Common myeloid progenitor, CD34-positive (primary cell): Measurements from ENCODE around the gene MPDZ.

ENCODE experiments used
- CTCF ChIA-PET: fragments of 350-600 bp; sonication (Branson Sonifier 250); formaldehyde crosslinking; loops from one replicate; lab custom pipeline; 2021; ENCODE audit warnings: antibody characterized with exemption; lab: Charles Lee
- POLR2A ChIA-PET: fragments of 350-600 bp; sonication (Branson Sonifier 250); formaldehyde crosslinking; loops from one replicate; lab custom pipeline; 2021; ENCODE audit warnings: antibody characterized with exemption; lab: Charles Lee
- DNase-seq, 3 donors: peaks; one replicate each; pipeline versions ENCODE4 v3.0.0 to v3.0.0-alpha.2; 2013
- H3K27ac ChIP-seq, 2 experiments: 1 replicate in 1 of 2; 2 replicates in 1 of 2; pipeline ENCODE4 v1.7.0; 2013; ENCODE audit warnings: inconsistent platforms in 2 of 2, low read length in 2 of 2, mild to moderate bottlenecking in 2 of 2, low read depth in 1 of 2, moderate library complexity in 1 of 2; ENCODE audit not compliant: severe bottlenecking in 2 of 2, insufficient read depth in 1 of 2, poor library complexity in 1 of 2
- H3K27me3 ChIP-seq, 5 experiments: replicated peaks in 2 of 5; 1 replicate in 3 of 5; 2 replicates in 2 of 5; pipeline versions ENCODE4 v1.6.1 to v1.7.0; 2013; ENCODE audit warnings: low read length in 4 of 5, mild to moderate bottlenecking in 2 of 5, moderate library complexity in 2 of 5, inconsistent platforms in 1 of 5; ENCODE audit not compliant: insufficient read depth in 5 of 5, control insufficient read depth in 4 of 5
- H3K36me3 ChIP-seq, 4 experiments: 1 replicate in 2 of 4; 2 replicates in 2 of 4; pipeline versions ENCODE4 v1.6.1 to v1.7.0; 2013; ENCODE audit warnings: low read length in 3 of 4, control low read depth in 1 of 4, mild to moderate bottlenecking in 1 of 4; ENCODE audit not compliant: control insufficient read depth in 4 of 4, insufficient read depth in 4 of 4
- H3K4me1 ChIP-seq, 4 experiments: 1 replicate in 3 of 4; 2 replicates in 1 of 4; pipeline versions ENCODE4 v1.6.1 to v1.7.1; 2013; ENCODE audit warnings: low read length in 3 of 4, mild to moderate bottlenecking in 3 of 4, control low read depth in 1 of 4, inconsistent platforms in 1 of 4, moderate library complexity in 1 of 4; ENCODE audit not compliant: control insufficient read depth in 4 of 4, insufficient read depth in 4 of 4; ENCODE audit errors: control extremely low read depth in 1 of 4
- H3K4me3 ChIP-seq, 7 experiments: 1 replicate in 4 of 7; 2 replicates in 3 of 7; pipeline versions ENCODE4 v1.5.1 to v1.7.0; 2013; ENCODE audit warnings: mild to moderate bottlenecking in 7 of 7, low read length in 6 of 7, moderate library complexity in 6 of 7, inconsistent platforms in 2 of 7, low read depth in 2 of 7, control low read depth in 1 of 7; ENCODE audit not compliant: insufficient read depth in 4 of 7, control insufficient read depth in 1 of 7; ENCODE audit errors: extremely low read depth in 1 of 7
- H3K9me3 ChIP-seq, 5 experiments: 1 replicate in 4 of 5; 2 replicates in 1 of 5; pipeline versions ENCODE4 v1.6.1 to v1.7.1; 2013; ENCODE audit warnings: low read length in 4 of 5, mild to moderate bottlenecking in 2 of 5, inconsistent platforms in 1 of 5, low read depth in 1 of 5, moderate library complexity in 1 of 5; ENCODE audit not compliant: control insufficient read depth in 4 of 5, insufficient read depth in 2 of 5; ENCODE audit errors: control extremely low read depth in 1 of 5
- WGBS: methylation state at CpG from one replicate; pipeline ENCODE4 v1.1.5; 2013; ENCODE audit not compliant: insufficient coverage; 5-methylcytosine and 5-hydroxymethylcytosine counted together

The MPDZ gene

DNA sequence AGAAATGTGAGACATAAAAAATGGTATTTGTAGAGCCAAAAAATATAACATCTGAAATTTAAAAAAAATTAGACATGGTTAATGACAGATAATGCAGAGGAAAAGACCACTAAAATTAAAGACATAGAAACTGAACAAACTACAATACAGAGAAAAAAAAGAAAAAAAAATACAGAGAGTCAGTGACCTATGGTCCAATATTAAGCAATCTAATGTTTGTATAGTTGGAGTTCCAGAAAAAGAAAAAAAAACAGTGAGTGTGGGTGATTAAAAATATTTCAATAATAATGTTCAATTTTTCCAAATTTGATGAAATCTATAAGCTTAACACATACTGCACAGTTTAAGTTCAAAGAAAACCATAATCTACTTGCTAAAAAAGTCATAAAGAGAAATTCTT, 207.6 kb downstream of the MPDZ start:
- H3K9me3 ChIP-seq, result peaks cover 0 to 1% (median 0%) of the 10 kb centered on the region in 5 experiments
- POLR2A ChIA-PET, result no interaction called here
- no peaks in the 10 kb centered on the region for H3K27me3 ChIP-seq
- no peak overlapping the region for H3K27ac ChIP-seq
- H3K36me3 ChIP-seq, result no peaks in the 10 kb centered on the region
- DNase-seq, result no peak
- CTCF ChIA-PET, result no interaction called here
- no peaks in the 10 kb centered on the region for H3K4me1 ChIP-seq
- no peak overlapping the region for H3K4me3 ChIP-seq

DNA sequence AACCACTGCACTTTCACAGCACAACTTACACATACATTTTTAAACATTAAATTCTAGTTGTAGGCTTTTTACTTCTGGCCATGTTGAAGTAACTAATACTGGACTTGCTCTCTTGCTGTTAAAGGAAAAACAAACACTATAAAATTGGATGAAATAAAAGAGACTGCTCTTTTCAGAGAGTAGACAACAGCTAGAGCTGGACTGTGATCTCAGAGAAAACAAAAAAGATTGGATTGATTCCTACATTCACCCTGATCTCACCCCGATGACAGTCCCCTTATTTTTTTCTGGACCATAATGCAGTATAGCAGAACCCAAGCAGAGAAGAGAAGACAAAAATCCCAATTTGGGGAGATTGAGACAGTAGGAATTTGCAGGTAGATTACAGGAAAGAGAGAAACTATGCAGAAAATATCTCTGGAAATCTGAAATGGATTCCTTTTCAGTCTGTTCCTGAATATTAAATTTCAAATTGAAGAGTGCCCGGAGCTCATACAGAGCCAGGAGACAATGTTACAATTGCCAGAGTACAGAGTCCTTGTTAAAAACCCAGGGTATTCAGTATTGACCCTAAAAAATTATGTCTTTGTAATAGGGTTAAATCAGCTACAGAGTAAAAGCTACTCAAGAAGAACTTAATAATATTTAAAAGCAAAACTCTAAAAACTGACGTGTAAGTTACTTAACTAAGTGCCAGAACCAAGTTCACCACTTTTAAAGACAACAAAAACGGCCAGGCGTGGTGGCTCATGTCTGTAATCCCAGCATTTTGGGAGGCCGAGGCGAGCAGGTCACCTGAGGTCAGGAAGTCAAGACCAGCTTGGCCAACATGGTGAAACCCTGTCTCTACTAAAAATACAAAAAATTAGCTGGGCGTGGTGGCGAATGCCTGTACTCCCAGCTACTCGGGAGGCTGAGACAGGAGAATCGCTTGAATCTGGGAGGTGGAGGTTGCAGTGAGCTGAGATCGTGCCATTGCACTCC, 208.6 kb downstream of the MPDZ start:
- no peaks in the 10 kb centered on the region for H3K4me1 ChIP-seq
- POLR2A ChIA-PET, result no interaction called here
- DNase-seq, result no peak
- CTCF ChIA-PET, result no interaction called here
- no peak overlapping the region for H3K27ac ChIP-seq
- no peaks in the 10 kb centered on the region for H3K27me3 ChIP-seq
- H3K9me3 ChIP-seq, result peaks cover 0 to 1% (median 0%) of the 10 kb centered on the region in 5 experiments
- 98% methylated on average over 6 of the region's 12 CpGs for WGBS
- no peak overlapping the region for H3K4me3 ChIP-seq
- H3K36me3 ChIP-seq, result no peaks in the 10 kb centered on the region

DNA sequence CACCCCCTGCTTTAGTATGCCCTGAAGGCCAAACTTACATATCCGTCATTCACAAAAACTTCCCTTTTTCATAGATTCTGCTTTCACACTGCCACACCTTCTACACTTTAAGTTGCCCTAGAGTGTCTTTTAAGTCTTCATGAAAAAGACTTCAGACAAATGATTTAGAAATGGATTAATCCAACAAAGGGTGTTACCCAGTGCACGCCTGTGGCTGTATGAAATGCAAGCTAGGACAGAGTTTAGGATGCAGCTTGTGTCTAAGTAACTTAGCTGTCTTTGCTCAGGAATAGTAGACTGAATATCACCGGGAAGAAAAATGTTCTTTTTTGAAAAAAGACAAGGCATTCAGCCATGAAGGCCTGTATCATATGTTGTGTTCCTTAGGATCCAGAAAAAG, 210.0 kb downstream of the MPDZ start:
- no peak overlapping the region for H3K27ac ChIP-seq
- no peaks in the 10 kb centered on the region for H3K36me3 ChIP-seq
- WGBS, result 96% methylated on average over 2 of the region's 3 CpGs
- no peaks in the 10 kb centered on the region for H3K4me1 ChIP-seq
- DNase-seq, result no peak
- CTCF ChIA-PET, result no interaction called here
- no peaks in the 10 kb centered on the region for H3K27me3 ChIP-seq
- POLR2A ChIA-PET, result no interaction called here
- no peaks in the 10 kb centered on the region for H3K9me3 ChIP-seq
- no peak overlapping the region for H3K4me3 ChIP-seq

DNA sequence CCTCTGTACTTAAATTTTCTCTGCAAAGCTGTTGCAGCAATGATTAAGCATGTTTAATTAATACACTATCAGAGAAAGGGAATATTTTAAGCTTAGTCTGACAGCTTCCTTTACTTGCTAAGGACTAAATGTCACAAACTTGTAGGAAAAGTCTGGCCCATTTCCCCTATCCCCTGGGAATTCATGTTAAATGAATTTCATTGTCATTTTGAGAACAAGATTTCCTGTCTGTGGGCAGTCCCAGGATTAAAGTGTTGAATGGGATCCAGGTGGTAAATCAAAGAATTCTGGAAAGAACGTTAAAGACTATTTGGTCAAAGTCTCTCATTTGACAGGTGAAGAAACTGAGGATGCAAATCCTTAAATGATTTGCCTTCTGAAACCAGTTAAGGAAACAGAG, 214.8 kb downstream of the MPDZ start:
- DNase-seq, result no peak
- no peak overlapping the region for H3K27ac ChIP-seq
- H3K4me3 ChIP-seq, result no peak overlapping the region
- no peaks in the 10 kb centered on the region for H3K36me3 ChIP-seq
- WGBS, result 73% methylated on average over 1 of the region's 1 CpG
- no peaks in the 10 kb centered on the region for H3K9me3 ChIP-seq
- no peaks in the 10 kb centered on the region for H3K4me1 ChIP-seq
- no peaks in the 10 kb centered on the region for H3K27me3 ChIP-seq
- POLR2A ChIA-PET, result no interaction called here
- CTCF ChIA-PET, result interaction anchor here (1.2 kb wide), 1 partner anchor 24 kb away, joined by 3 read pairs; no protein-coding TSS in a partner anchor

DNA sequence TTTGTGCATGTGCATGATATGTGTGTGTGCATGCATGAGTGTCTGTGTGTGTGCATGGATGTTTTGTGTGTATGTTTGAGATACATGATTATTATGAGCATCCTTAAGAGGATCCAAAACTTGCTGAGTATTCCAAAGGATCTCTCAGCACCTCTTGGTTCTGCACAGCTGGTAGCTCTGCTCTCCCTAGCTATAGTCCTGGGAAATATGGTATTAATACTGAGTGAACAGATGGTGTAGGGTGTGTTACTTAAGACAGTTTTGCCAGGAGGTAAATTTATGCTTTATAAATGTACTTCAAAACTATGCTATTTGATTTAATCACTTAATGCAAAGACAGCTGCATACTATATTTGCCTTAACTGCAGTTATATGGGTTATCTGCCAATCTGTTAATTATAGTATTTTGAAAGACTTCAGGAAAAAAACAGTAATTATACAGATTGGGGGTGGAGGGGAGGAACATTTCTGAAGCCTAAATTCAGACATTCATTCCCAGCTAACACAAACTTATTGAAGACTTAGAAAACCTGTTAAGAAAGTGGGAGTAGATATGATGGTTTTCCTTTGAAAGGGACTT, 215.5 kb downstream of the MPDZ start:
- no peak overlapping the region for H3K4me3 ChIP-seq
- DNase-seq, result no peak
- no peaks in the 10 kb centered on the region for H3K27me3 ChIP-seq
- ChIA-PET POLR2A (no interaction called here), CTCF (no interaction called here)
- no peak overlapping the region for H3K27ac ChIP-seq
- no peaks in the 10 kb centered on the region for H3K4me1 ChIP-seq
- H3K36me3 ChIP-seq, result no peaks in the 10 kb centered on the region
- no peaks in the 10 kb centered on the region for H3K9me3 ChIP-seq

DNA sequence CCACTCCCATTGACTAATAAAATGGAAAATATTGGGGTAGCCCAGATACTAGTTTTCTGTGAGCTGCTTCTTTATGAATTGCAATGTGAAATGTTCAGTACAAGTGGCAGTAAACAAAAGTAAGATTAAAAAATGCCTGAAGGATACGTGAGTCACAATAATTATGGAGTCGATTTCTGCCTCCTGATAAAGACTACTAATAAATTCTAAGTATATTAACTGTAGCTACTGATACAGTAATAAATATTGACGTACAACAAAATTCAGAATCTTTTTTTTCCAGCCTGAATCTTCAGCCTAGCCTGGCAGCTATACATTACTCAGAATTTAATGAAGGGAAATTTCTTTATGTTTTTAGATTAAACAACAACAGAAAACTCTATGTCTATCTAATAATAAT, 218.1 kb downstream of the MPDZ start:
- no peaks in the 10 kb centered on the region for H3K27me3 ChIP-seq
- no peak overlapping the region for H3K4me3 ChIP-seq
- POLR2A ChIA-PET, result no interaction called here
- no CpG with 5 or more reads among the region's 3 CpGs for WGBS
- H3K36me3 ChIP-seq, result no peaks in the 10 kb centered on the region
- CTCF ChIA-PET, result no interaction called here
- DNase-seq, result no peak
- H3K9me3 ChIP-seq, result no peaks in the 10 kb centered on the region
- no peaks in the 10 kb centered on the region for H3K4me1 ChIP-seq
- H3K27ac ChIP-seq, result no peak overlapping the region
